H9 (cell line): ENCODE measurements around the gene MYBPC3. TPM values are rescaled to one million over a fixed set of nuclear protein-coding genes. Genes with fewer than 3 reads are reported as not detected.
A peak's percentile ranks its signal among the peaks of the same experiment; 100 is the strongest.

Experiments
- DNase-seq: peaks from one replicate; pipeline ENCODE4 v3.0.0-alpha.2; 2017
- H2AFZ ChIP-seq: one replicate; pipeline ENCODE4 v1.6.1; 2013; ENCODE audit warnings: mild to moderate bottlenecking, low read length, control low read depth, moderate library complexity
- H2AK5ac ChIP-seq: 2 replicates; pipeline ENCODE4 v1.6.1; 2013; ENCODE audit warnings: low read length, control low read depth, mixed read lengths; ENCODE audit not compliant: insufficient read length
- H2BK120ac ChIP-seq: one replicate; pipeline ENCODE4 v1.6.1; 2013; ENCODE audit warnings: low read depth, mild to moderate bottlenecking, low read length, control low read depth, inconsistent platforms; ENCODE audit not compliant: poor library complexity, severe bottlenecking
- H2BK12ac ChIP-seq: 2 replicates; pipeline ENCODE4 v1.6.1; 2013; ENCODE audit warnings: low read length, control low read depth, mixed read lengths, low read depth; ENCODE audit not compliant: insufficient read length
- H2BK15ac ChIP-seq: 2 replicates; pipeline ENCODE4 v1.6.1; 2013; ENCODE audit warnings: low read depth, low read length, control low read depth
- H2BK20ac ChIP-seq: one replicate; pipeline ENCODE4 v1.6.1; 2013; ENCODE audit warnings: low read depth, mild to moderate bottlenecking, low read length, control low read depth, inconsistent platforms; ENCODE audit not compliant: poor library complexity, severe bottlenecking
- H2BK5ac ChIP-seq: 2 replicates; pipeline ENCODE4 v1.6.1; 2013; ENCODE audit warnings: low read length, control low read depth, mixed read lengths; ENCODE audit not compliant: insufficient read length
- H3K14ac ChIP-seq: 2 replicates; pipeline ENCODE4 v1.6.1; 2013; ENCODE audit warnings: low read length, control low read depth; ENCODE audit not compliant: insufficient read depth
- H3K18ac ChIP-seq: 2 replicates; pipeline ENCODE4 v1.6.1; 2013; ENCODE audit warnings: low read depth, mild to moderate bottlenecking, mixed read lengths, low read length, control low read depth; ENCODE audit not compliant: insufficient read length
- H3K23ac ChIP-seq: 2 replicates; pipeline ENCODE4 v1.6.1; 2013; ENCODE audit warnings: low read length, control low read depth, mixed read lengths, low read depth; ENCODE audit not compliant: insufficient read length
- H3K23me2 ChIP-seq: 2 replicates; pipeline ENCODE4 v1.6.1; 2013; ENCODE audit warnings: low read depth, mild to moderate bottlenecking, mixed read lengths, low read length, control low read depth; ENCODE audit not compliant: insufficient read length, poor library complexity, severe bottlenecking
- H3K27ac ChIP-seq: 2 replicates; pipeline ENCODE4 v1.5.1; 2013; ENCODE audit warnings: low read length, control low read depth, mixed read lengths, low read depth; ENCODE audit not compliant: insufficient read length
- H3K27me3 ChIP-seq: 2 replicates; pipeline ENCODE4 v1.6.1; 2013; ENCODE audit warnings: low read length, control low read depth, inconsistent platforms; ENCODE audit not compliant: insufficient read depth
- H3K4ac ChIP-seq: 2 replicates; pipeline ENCODE4 v1.6.1; 2013; ENCODE audit warnings: low read depth, mild to moderate bottlenecking, control low read depth, inconsistent platforms, low read length, moderate library complexity
- H3K4me1 ChIP-seq: 2 replicates; pipeline ENCODE4 v1.6.1; 2013; ENCODE audit warnings: low read length, control low read depth, inconsistent platforms; ENCODE audit not compliant: insufficient read depth
- H3K4me2 ChIP-seq: 2 replicates; pipeline ENCODE4 v1.6.1; 2013; ENCODE audit warnings: low read length, control low read depth, mixed read lengths; ENCODE audit not compliant: insufficient read length, insufficient read depth
- H3K56ac ChIP-seq: 2 replicates; pipeline ENCODE4 v1.6.1; 2013; ENCODE audit warnings: low read depth, mild to moderate bottlenecking, mixed read lengths, low read length, control low read depth; ENCODE audit not compliant: insufficient read length
- H3K79me1 ChIP-seq: 2 replicates; pipeline ENCODE4 v1.6.1; 2013; ENCODE audit warnings: low read depth, mild to moderate bottlenecking, moderate library complexity, low read length, control low read depth, inconsistent platforms; ENCODE audit not compliant: insufficient read depth, poor library complexity, severe bottlenecking
- H3K79me2 ChIP-seq: 2 replicates; pipeline ENCODE4 v1.6.1; 2013; ENCODE audit warnings: low read length, control low read depth, inconsistent platforms; ENCODE audit not compliant: insufficient read depth
- H3K9ac ChIP-seq: 2 replicates; pipeline ENCODE4 v1.6.1; 2013; ENCODE audit warnings: low read length, control low read depth, mixed read lengths; ENCODE audit not compliant: insufficient read length; ENCODE audit errors: extremely low read depth
- H3K9me3 ChIP-seq: one replicate; pipeline ENCODE4 v1.6.1; 2013; ENCODE audit warnings: low read depth, low read length, inconsistent platforms; ENCODE audit not compliant: control insufficient read depth
- H3T11ph ChIP-seq: one replicate; pipeline ENCODE4 v1.6.1; 2013; ENCODE audit warnings: mild to moderate bottlenecking, low read length, control low read depth, inconsistent platforms
- H4K20me1 ChIP-seq: one replicate; pipeline ENCODE4 v1.6.1; 2013; ENCODE audit not compliant: control insufficient read depth, insufficient read length, insufficient read depth
- H4K5ac ChIP-seq: 2 replicates; pipeline ENCODE4 v1.6.1; 2013; ENCODE audit warnings: low read depth, mild to moderate bottlenecking, mixed read lengths, low read length, control low read depth; ENCODE audit not compliant: insufficient read length
- H4K8ac ChIP-seq: replicated peaks from 2 replicates; pipeline ENCODE4 v1.6.1; 2013; ENCODE audit warnings: low read length, control low read depth, mixed read lengths, low read depth; ENCODE audit not compliant: insufficient read length
- H4K91ac ChIP-seq: 2 replicates; pipeline ENCODE4 v1.6.1; 2013; ENCODE audit warnings: low read depth, mild to moderate bottlenecking, moderate library complexity, mixed read lengths, low read length, control low read depth; ENCODE audit not compliant: insufficient read length
- H3K27ac Mint-ChIP-seq, 3 experiments: 2 replicates in 2 of 3; 3 replicates in 1 of 3; pipeline ENCODE4 v1.8.0; 2020 to 2021; ENCODE audit warnings: mixed read lengths in 3 of 3, mild to moderate bottlenecking in 1 of 3, moderate library complexity in 1 of 3
- H3K27me3 Mint-ChIP-seq: 2 replicates; pipeline ENCODE4 v1.8.0; 2021; ENCODE audit warnings: low read depth, mild to moderate bottlenecking, moderate library complexity, mixed read lengths
- H3K36me3 Mint-ChIP-seq, 3 experiments: 2 replicates in 2 of 3; 3 replicates in 1 of 3; pipeline ENCODE4 v1.8.0; 2020 to 2021; ENCODE audit warnings: low read depth in 3 of 3, mixed read lengths in 3 of 3; ENCODE audit not compliant: insufficient read depth in 1 of 3
- H3K4me1 Mint-ChIP-seq, 2 experiments: 2 replicates each; pipeline ENCODE4 v1.8.0; 2020; ENCODE audit warnings: mixed read lengths in 2 of 2
- H3K4me3 Mint-ChIP-seq, 2 experiments: 2 replicates in 1 of 2; 3 replicates in 1 of 2; pipeline ENCODE4 v1.8.0; 2020 to 2021; ENCODE audit warnings: mild to moderate bottlenecking in 2 of 2, mixed read lengths in 2 of 2, moderate library complexity in 1 of 2
- H3K9me3 Mint-ChIP-seq, 2 experiments: 2 replicates in 1 of 2; 3 replicates in 1 of 2; pipeline ENCODE4 v1.8.0; 2020; ENCODE audit warnings: mild to moderate bottlenecking in 2 of 2, mixed read lengths in 2 of 2, moderate library complexity in 1 of 2
- WGBS: extraction: QIAGEN DNeasy Blood & Tissue Kit; methylation state at CpG from one replicate; pipeline ENCODE4 v1.1.7; 2013; ENCODE audit warnings: missing lambda C conversion rate, low lambda C conversion rate, mixed read lengths; ENCODE audit not compliant: insufficient read length; ENCODE audit errors: extremely low coverage; 5-methylcytosine and 5-hydroxymethylcytosine counted together
- total RNA-seq: library from RNA; stranded (reverse); gene quantifications from 2 replicates; pipeline ENCODE4 v1.2.1, GENCODE V29; 2021
- TF ChIP-seq, protein P1 (sequence below): fragments of 200-600 bp; sonication (generic); conservative IDR thresholded peaks from 3 replicates; pipeline ENCODE4 v1.8.0; 2021; ENCODE audit warnings: antibody characterized with exemption, mild to moderate bottlenecking

MYBPC3 gene
- total RNA-seq, 1 experiment from 2014 or later: not detected

GRCh38 chr11:47329987-47330931 lies 22.2 kb downstream of the MYBPC3 start:
- no peak overlapping the region for H2AK5ac ChIP-seq
- Mint-ChIP-seq H3K27ac (peak overlapping the region in 2 of 3 experiments; percentile 51 to 75; a peak in 1 of 7 replicates), H3K4me1 (no peaks in the 10 kb centered on the region), H3K4me3 (no peak overlapping the region), H3K27me3 (no peaks in the 10 kb centered on the region), H3K9me3 (no peaks in the 10 kb centered on the region), H3K36me3 (peaks cover 4 to 31% (median 22%) of the 10 kb centered on the region in 3 experiments; a peak in 5 of 7 replicates)
- no peaks in the 10 kb centered on the region for H3K27me3 ChIP-seq
- no peak overlapping the region for H2AFZ ChIP-seq
- no peak overlapping the region for H3K4me2 ChIP-seq
- no peak overlapping the region for H2BK20ac ChIP-seq
- DNase-seq: peak; percentile 43
- no peak overlapping the region for H2BK5ac ChIP-seq
- H3K18ac ChIP-seq: no peak overlapping the region
- H3K4ac ChIP-seq: no peak overlapping the region
- no peak overlapping the region for H2BK12ac ChIP-seq
- no peak overlapping the region for H3K56ac ChIP-seq
- no peaks in the 10 kb centered on the region for H3K79me1 ChIP-seq
- TF ChIP-seq, protein P1, sequence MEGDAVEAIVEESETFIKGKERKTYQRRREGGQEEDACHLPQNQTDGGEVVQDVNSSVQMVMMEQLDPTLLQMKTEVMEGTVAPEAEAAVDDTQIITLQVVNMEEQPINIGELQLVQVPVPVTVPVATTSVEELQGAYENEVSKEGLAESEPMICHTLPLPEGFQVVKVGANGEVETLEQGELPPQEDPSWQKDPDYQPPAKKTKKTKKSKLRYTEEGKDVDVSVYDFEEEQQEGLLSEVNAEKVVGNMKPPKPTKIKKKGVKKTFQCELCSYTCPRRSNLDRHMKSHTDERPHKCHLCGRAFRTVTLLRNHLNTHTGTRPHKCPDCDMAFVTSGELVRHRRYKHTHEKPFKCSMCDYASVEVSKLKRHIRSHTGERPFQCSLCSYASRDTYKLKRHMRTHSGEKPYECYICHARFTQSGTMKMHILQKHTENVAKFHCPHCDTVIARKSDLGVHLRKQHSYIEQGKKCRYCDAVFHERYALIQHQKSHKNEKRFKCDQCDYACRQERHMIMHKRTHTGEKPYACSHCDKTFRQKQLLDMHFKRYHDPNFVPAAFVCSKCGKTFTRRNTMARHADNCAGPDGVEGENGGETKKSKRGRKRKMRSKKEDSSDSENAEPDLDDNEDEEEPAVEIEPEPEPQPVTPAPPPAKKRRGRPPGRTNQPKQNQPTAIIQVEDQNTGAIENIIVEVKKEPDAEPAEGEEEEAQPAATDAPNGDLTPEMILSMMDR: peak; percentile 36; the same call in 1 of the 3 replicates
- H3K27ac ChIP-seq: no peak overlapping the region
- H2BK15ac ChIP-seq: no peak overlapping the region
- H4K20me1 ChIP-seq: no peaks in the 10 kb centered on the region
- no peak overlapping the region for H4K91ac ChIP-seq
- H3K23me2 ChIP-seq: no peaks in the 10 kb centered on the region
- H4K8ac ChIP-seq: no peak overlapping the region
- no peaks in the 10 kb centered on the region for H3K9me3 ChIP-seq
- H3T11ph ChIP-seq: no peak overlapping the region
- no peaks in the 10 kb centered on the region for H3K79me2 ChIP-seq
- no peak overlapping the region for H3K14ac ChIP-seq
- no peak overlapping the region for H4K5ac ChIP-seq
- no peak overlapping the region for H2BK120ac ChIP-seq
- H3K9ac ChIP-seq: no peak overlapping the region
- H3K4me1 ChIP-seq: no peaks in the 10 kb centered on the region
- WGBS: no CpG with 5 or more reads among the region's 16 CpGs
- no peak overlapping the region for H3K23ac ChIP-seq
